K562 (cell line): ENCODE data around the gene PITPNC1. TPM values are rescaled to one million over a fixed set of nuclear protein-coding genes. Genes with fewer than 3 reads are reported as not detected.

ENCODE experiments used
- ATAC-seq: fragments of 200-7000 bp; cut with Tn5 transposase; 3 replicates; pipeline ENCODE4 v1.9.1; 2020; ENCODE audit warnings: moderate library complexity
- BruUV-seq: library from RNA; stranded (reverse); fragments of 400-500 nt; replicated peaks from 2 replicates; lab custom pipeline; 2021; lab: Mats Ljungman, UMichigan
- CTCF ChIA-PET: fragments of 300-600 bp; formaldehyde crosslinking; extraction: SDS; loops from one replicate; lab custom pipeline; 2021; ENCODE audit warnings: low intra/inter-chr PET ratio; lab: Yijun Ruan, JAX
- POLR2A ChIA-PET: fragments of 300-600, 350-650 bp; sonication (Branson Sonifier 250); formaldehyde crosslinking; extraction: SDS; loops from one replicate; lab custom pipeline; 2021; ENCODE audit warnings: antibody characterized with exemption, inconsistent platforms; lab: Yijun Ruan, JAX
- DNase-seq, 4 experiments: peaks; one replicate each; pipeline versions ENCODE4 v3.0.0 to v3.0.0-alpha.2; 2011 to 2018; ENCODE audit warnings: low spot score in 3 of 4, mixed read lengths in 3 of 4; ENCODE audit errors: extremely low read depth in 1 of 4
- FAIRE-seq: peaks from 2 replicates; lab custom pipeline; 2011; peaks lifted over from hg19 to GRCh38; lab: Jason Lieb, UNC
- H2AFZ ChIP-seq: 2 replicates; pipeline ENCODE4 v1.6.0; 2011; ENCODE audit warnings: low read depth, low read length, control low read depth, inconsistent platforms
- H3K27ac ChIP-seq: fragments of 200-600 bp; 3 replicates; pipeline ENCODE4 v1.8.0; 2011; ENCODE audit warnings: low read depth, mild to moderate bottlenecking, control low read depth, inconsistent platforms, low read length, moderate library complexity, mixed read lengths; ENCODE audit errors: extremely low read depth
- H3K27me3 ChIP-seq, 2 experiments: fragments of 300-600 bp in 1 of 2; 2 replicates in 1 of 2; 3 replicates in 1 of 2; pipeline versions ENCODE4 v1.6.0 to v1.8.0; 2011; ENCODE audit warnings: inconsistent platforms in 2 of 2, low read length in 2 of 2, mild to moderate bottlenecking in 1 of 2, mixed read lengths in 1 of 2, moderate library complexity in 1 of 2; ENCODE audit not compliant: control insufficient read depth in 2 of 2, insufficient read depth in 2 of 2
- H3K36me3 ChIP-seq: fragments of 300-600 bp; 3 replicates; pipeline ENCODE4 v1.8.0; 2011; ENCODE audit warnings: mild to moderate bottlenecking, low read length, inconsistent platforms; ENCODE audit not compliant: control insufficient read depth, insufficient read depth
- H3K4me1 ChIP-seq, 2 experiments: fragments of 200-600 bp in 1 of 2; replicated peaks in 1 of 2; 2 replicates in 1 of 2; 3 replicates in 1 of 2; pipeline versions ENCODE4 v1.5.1 to v1.8.0; 2011; ENCODE audit warnings: inconsistent platforms in 2 of 2, low read length in 2 of 2, mild to moderate bottlenecking in 1 of 2, mixed read lengths in 1 of 2, moderate library complexity in 1 of 2; ENCODE audit not compliant: control insufficient read depth in 2 of 2, insufficient read depth in 2 of 2
- H3K4me2 ChIP-seq: 2 replicates; pipeline ENCODE4 v1.6.1; 2011; ENCODE audit warnings: low read length, control low read depth, inconsistent platforms, mixed read lengths; ENCODE audit not compliant: insufficient read depth
- H3K4me3 ChIP-seq: fragments of 200-600 bp; sonication (generic), shearing (Covaris generic); 2 replicates; pipeline ENCODE4 v1.5.1; 2016; ENCODE audit warnings: control low read depth, inconsistent platforms
- H3K79me2 ChIP-seq: fragments of 200-600 bp; 3 replicates; pipeline ENCODE4 v1.8.0; 2011; ENCODE audit warnings: low read length, inconsistent platforms; ENCODE audit not compliant: control insufficient read depth, insufficient read depth
- H3K9ac ChIP-seq, 2 experiments: 2 replicates each; pipeline versions ENCODE4 v1.6.0 to v1.6.1; 2011; ENCODE audit warnings: low read depth in 2 of 2, low read length in 2 of 2, control low read depth in 1 of 2, inconsistent platforms in 1 of 2, mild to moderate bottlenecking in 1 of 2, mixed read lengths in 1 of 2; ENCODE audit not compliant: insufficient read depth in 1 of 2
- H3K9me1 ChIP-seq: one replicate; pipeline ENCODE4 v1.6.0; 2011; ENCODE audit warnings: inconsistent platforms, mild to moderate bottlenecking, low read length, moderate library complexity; ENCODE audit not compliant: control insufficient read depth, insufficient read depth
- H3K9me3 ChIP-seq: replicated peaks from 2 replicates; pipeline ENCODE4 v1.5.1; 2011; ENCODE audit warnings: low read depth, low read length, inconsistent platforms; ENCODE audit not compliant: control insufficient read depth, insufficient read depth
- H4K20me1 ChIP-seq: replicated peaks from 2 replicates; pipeline ENCODE4 v1.6.1; 2011; ENCODE audit warnings: low read length, inconsistent platforms, mixed read lengths; ENCODE audit not compliant: control insufficient read depth, insufficient read depth
- MAFK ChIP-seq: IDR thresholded peaks from 2 replicates; pipeline ENCODE4 v1.6.1; 2011; ENCODE audit warnings: low read length, improper control_type of control experiment
- NFIC ChIP-seq: fragments of 450-650 bp; IDR thresholded peaks from 2 replicates; pipeline ENCODE4 v1.6.1; 2017; ENCODE audit warnings: mild to moderate bottlenecking, inconsistent platforms
- SMAD1 ChIP-seq: fragments of 150-350 bp; IDR thresholded peaks from 2 replicates; pipeline ENCODE4 v1.6.1; 2014; ENCODE audit warnings: low read length, low read depth; ENCODE audit not compliant: partially characterized antibody
- THRA ChIP-seq: fragments of 450-650 bp; IDR thresholded peaks from 2 replicates; pipeline ENCODE4 v1.6.1; 2017; ENCODE audit warnings: mild to moderate bottlenecking, moderate library complexity
- ZNF592 ChIP-seq: fragments of 450-650 bp; IDR thresholded peaks from 2 replicates; pipeline ENCODE4 v1.6.1; 2017; ENCODE audit warnings: antibody characterized with exemption, mild to moderate bottlenecking
- ZNF75A ChIP-seq: fragments of 450-650 bp; formaldehyde crosslinking; IDR thresholded peaks from 2 replicates; pipeline ENCODE4 v1.4.0; 2020; ENCODE audit warnings: mild to moderate bottlenecking
- ZNF764 ChIP-seq: fragments of 250-450 bp; sonication (Bioruptor Pico); IDR thresholded peaks from 2 replicates; pipeline ENCODE4 v1.4.0; 2020; ENCODE audit warnings: low read depth, mild to moderate bottlenecking, moderate library complexity
- WGBS: fragments of 100-300 bp; shearing (Covaris generic); methylation state at CpG from one replicate; pipeline ENCODE4 v1.1.6; 2016; ENCODE audit warnings: low coverage, mixed read lengths; ENCODE audit not compliant: insufficient coverage; ENCODE audit errors: missing lambda C conversion rate; 5-methylcytosine and 5-hydroxymethylcytosine counted together
- in situ Hi-C: fragments of 300-500 bp; cut with MboI; formaldehyde crosslinking; loops from 4 replicates; pipeline ENCODE4 v1.15.0; 2018; ENCODE audit warnings: inconsistent platforms, mixed read lengths
- intact Hi-C: fragments of 100-400 bp; cut with micrococcal nuclease; formaldehyde crosslinking; loops from 2 replicates; pipeline ENCODE4 v1.14.2; 2022
- polyA plus RNA-seq, 8 experiments: library from polyadenylated mRNA; depleted of rRNA in 4 of 8; stranded (reverse) in 5 of 8; unstranded in 3 of 8; fragments of >200 nt; fragmentation: Nextera tagmentation in 2 of 8; fragmentation: Illumina TruSeq in 1 of 8; extraction: Ambion mirVana in 2 of 8; extraction: Trizol in 1 of 8; gene quantifications; 2 replicates each; pipeline versions ENCODE4 v1.2.1 to v1.2.3, GENCODE V29; 2011 to 2014; ENCODE audit warnings: inconsistent platforms in 1 of 8, missing spikeins in 1 of 8
- total RNA-seq, 7 experiments: library from RNA; depleted of rRNA in 6 of 7; stranded (reverse); fragments of >200 nt in 6 of 7; fragmentation: Illumina TruSeq in 2 of 7; extraction: Trizol in 2 of 7; gene quantifications; 2 replicates each; pipeline versions ENCODE4 v1.2.1 to v1.2.3, GENCODE V29; 2011 to 2021; ENCODE audit warnings: low replicate concordance in 1 of 7
- TF ChIP-seq, protein P1 (sequence below): fragments of 250-450 bp; sonication (Bioruptor Pico); IDR thresholded peaks from 2 replicates; pipeline ENCODE4 v1.5.0; 2022; ENCODE audit warnings: mild to moderate bottlenecking
- TF ChIP-seq, protein P2 (sequence below): fragments of 250-450 bp; sonication (Bioruptor Pico); IDR thresholded peaks from 2 replicates; pipeline ENCODE4 v1.8.0; 2021; ENCODE audit warnings: borderline replicate concordance, mild to moderate bottlenecking, moderate library complexity; ENCODE audit not compliant: poor library complexity, severe bottlenecking
- TF ChIP-seq, protein P3 (sequence below): fragments of 250-450 bp; sonication (Bioruptor Pico); IDR thresholded peaks from 2 replicates; pipeline ENCODE4 v1.9.0; 2021; ENCODE audit warnings: mild to moderate bottlenecking
- TF ChIP-seq, protein P4 (sequence below): fragments of 250-450 bp; sonication (Bioruptor Pico); IDR thresholded peaks from 2 replicates; pipeline ENCODE4 v1.8.0; 2021; ENCODE audit warnings: moderate library complexity, mild to moderate bottlenecking, inconsistent platforms
- TF ChIP-seq, protein P5 (sequence below): sonication (generic); formaldehyde crosslinking; IDR thresholded peaks from 2 replicates; pipeline ENCODE4 v1.8.1; 2023; ENCODE audit warnings: mild to moderate bottlenecking, missing genetic modification reagents

PITPNC1 gene
- total and polyA plus RNA-seq, 9 of the 15 experiments (the other 6 are each of a cell fraction or from before 2014, with no cell fraction given), result 0.11 to 1.1 (median 0.65) TPM

GRCh38 chr17:67644061-67644460 lies 267.0 kb downstream of the PITPNC1 start:
- 3% methylated on average over 5 of the region's 5 CpGs for WGBS
- Histone ChIP-seq H3K79me2 (no peaks in the 10 kb centered on the region), H3K36me3 (no peaks in the 10 kb centered on the region), H3K4me3 (no peak overlapping the region), H3K4me2 (no peak overlapping the region), H3K9ac (no peak overlapping the region), H3K27me3 (peaks cover 29 to 45% of the 10 kb centered on the region in 2 experiments), H3K4me1 (no peaks in the 10 kb centered on the region), H3K9me3 (no peaks in the 10 kb centered on the region), H4K20me1 (no peaks in the 10 kb centered on the region), H2AFZ (no peak overlapping the region), H3K9me1 (no peaks in the 10 kb centered on the region), H3K27ac (no peak overlapping the region)
- CTCF ChIA-PET, result no interaction called here
- in situ Hi-C loops, result no loop called here
- DNase-seq (no peak), ATAC-seq (no peak), FAIRE-seq (no peak)
- BruUV-seq, result no TSS peak
- intact Hi-C loops, result no loop called here
- POLR2A ChIA-PET, result no interaction called here
- TF ChIP-seq, protein P1, sequence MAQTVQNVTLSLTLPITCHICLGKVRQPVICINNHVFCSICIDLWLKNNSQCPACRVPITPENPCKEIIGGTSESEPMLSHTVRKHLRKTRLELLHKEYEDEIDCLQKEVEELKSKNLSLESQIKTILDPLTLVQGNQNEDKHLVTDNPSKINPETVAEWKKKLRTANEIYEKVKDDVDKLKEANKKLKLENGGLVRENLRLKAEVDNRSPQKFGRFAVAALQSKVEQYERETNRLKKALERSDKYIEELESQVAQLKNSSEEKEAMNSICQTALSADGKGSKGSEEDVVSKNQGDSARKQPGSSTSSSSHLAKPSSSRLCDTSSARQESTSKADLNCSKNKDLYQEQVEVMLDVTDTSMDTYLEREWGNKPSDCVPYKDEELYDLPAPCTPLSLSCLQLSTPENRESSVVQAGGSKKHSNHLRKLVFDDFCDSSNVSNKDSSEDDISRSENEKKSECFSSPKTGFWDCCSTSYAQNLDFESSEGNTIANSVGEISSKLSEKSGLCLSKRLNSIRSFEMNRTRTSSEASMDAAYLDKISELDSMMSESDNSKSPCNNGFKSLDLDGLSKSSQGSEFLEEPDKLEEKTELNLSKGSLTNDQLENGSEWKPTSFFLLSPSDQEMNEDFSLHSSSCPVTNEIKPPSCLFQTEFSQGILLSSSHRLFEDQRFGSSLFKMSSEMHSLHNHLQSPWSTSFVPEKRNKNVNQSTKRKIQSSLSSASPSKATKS (CRISPR knock-in tag), result no peak
- TF ChIP-seq, protein P2, sequence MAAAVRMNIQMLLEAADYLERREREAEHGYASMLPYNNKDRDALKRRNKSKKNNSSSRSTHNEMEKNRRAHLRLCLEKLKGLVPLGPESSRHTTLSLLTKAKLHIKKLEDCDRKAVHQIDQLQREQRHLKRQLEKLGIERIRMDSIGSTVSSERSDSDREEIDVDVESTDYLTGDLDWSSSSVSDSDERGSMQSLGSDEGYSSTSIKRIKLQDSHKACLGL (CRISPR knock-in tag), result no peak
- TF ChIP-seq, protein P3, sequence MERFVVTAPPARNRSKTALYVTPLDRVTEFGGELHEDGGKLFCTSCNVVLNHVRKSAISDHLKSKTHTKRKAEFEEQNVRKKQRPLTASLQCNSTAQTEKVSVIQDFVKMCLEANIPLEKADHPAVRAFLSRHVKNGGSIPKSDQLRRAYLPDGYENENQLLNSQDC (CRISPR knock-in tag), result no peak
- no peak for TF ChIP-seq ZNF592
- TF ChIP-seq ZNF75A, result no peak
- TF ChIP-seq THRA, result no peak
- TF ChIP-seq, protein P4, sequence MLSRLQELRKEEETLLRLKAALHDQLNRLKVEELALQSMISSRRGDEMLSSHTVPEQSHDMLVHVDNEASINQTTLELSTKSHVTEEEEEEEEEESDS (CRISPR knock-in tag), result no peak
- no peak for TF ChIP-seq MAFK
- TF ChIP-seq SMAD1, result no peak
- TF ChIP-seq, protein P5, sequence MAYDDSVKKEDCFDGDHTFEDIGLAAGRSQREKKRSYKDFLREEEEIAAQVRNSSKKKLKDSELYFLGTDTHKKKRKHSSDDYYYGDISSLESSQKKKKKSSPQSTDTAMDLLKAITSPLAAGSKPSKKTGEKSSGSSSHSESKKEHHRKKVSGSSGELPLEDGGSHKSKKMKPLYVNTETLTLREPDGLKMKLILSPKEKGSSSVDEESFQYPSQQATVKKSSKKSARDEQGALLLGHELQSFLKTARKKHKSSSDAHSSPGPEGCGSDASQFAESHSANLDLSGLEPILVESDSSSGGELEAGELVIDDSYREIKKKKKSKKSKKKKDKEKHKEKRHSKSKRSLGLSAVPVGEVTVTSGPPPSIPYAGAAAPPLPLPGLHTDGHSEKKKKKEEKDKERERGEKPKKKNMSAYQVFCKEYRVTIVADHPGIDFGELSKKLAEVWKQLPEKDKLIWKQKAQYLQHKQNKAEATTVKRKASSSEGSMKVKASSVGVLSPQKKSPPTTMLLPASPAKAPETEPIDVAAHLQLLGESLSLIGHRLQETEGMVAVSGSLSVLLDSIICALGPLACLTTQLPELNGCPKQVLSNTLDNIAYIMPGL (CRISPR knock-in tag), result no peak
- no peak for TF ChIP-seq ZNF764
- no peak for TF ChIP-seq NFIC
